Measurements from ENCODE around the gene TPO.
"Not testable (repeated sequence)": the region's sequence is repeated elsewhere in the genome, so short reads cannot be mapped to it uniquely, and the experiment has no call there.

Gene TPO

DNA sequence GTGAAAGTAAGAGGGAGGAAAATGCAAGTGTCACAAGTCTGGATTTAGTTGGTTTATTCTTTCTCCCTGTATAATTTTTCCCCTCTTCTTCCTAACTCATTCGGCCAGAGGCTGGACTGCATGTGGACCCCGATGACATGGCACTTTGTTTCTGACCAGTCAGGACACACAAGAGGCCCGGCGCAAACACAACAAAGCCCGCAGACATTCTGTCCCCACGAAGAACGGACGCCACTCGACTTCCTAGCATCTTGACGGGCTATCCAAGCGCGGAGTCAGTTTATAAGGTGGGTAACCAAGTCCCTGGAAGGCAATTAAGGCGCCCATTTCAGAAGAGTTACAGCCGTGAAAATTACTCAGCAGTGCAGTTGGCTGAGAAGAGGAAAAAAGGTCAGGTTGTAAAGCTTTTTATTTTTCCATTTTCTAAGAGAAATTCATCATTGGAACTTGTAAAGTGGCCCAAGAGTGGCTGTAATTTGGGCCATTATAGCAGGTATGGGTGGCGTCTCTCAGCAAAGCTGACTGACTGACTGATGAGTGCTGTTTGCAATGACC lies at the start of gene TPO:
Gene TPO (plus strand): TSS at position 308 of the 555 bp plus-strand sequence. CDS start 946 bp downstream, outside the sequence.
- no peak for DNase-seq (ENCODE audit: low read depth)

DNA sequence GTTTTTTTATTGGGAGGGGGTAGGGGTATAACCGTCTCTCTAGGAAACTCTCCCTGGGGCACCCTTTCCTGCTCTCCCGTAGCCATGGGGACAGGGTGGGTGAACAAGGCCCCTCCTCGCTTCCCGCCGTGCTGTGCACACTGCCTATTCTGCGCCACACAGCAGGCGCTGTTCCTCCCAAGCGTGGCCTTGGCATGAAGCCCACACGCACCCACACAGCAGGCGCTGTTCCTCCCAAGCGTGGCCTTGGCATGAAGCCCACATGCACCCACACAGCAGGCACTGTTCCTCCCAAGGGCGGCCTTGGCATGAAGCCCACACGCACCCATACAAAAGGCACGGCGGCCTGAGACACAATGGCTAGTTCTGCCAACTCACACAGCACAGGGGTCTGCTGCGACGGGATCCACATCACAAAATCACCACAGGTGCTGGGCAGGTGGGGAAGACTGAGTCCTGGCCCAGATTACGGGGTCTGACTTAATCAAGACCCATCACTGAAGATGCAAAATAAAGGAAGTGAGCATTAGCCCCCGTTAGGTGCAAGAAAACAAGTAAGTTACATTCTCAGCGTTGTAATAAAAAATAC lies 46.6 kb upstream of the TPO start:
- DNase-seq (ENCODE audit: low read depth) = no peak

DNA sequence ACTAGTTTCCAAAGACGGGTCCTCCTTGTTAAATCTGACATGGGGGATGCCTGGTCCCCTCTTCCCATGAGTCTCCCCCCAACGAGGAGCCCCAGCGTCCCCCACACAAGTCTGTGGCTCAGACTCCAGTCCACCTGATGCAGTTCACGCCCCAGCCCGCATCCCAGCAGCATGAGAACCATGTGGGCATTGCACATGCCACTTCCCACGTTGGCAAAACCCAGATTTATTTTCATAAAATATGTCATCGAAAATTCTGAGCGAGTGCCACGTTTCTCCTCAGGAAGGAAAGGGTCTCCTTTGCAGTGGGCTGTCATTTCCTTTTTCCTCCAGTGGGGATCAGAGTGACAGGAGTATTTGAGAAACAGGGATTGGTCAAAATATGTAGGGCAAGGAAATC lies 45.7 kb upstream of the TPO start:
- DNase-seq (ENCODE audit: low read depth) = no peak

DNA sequence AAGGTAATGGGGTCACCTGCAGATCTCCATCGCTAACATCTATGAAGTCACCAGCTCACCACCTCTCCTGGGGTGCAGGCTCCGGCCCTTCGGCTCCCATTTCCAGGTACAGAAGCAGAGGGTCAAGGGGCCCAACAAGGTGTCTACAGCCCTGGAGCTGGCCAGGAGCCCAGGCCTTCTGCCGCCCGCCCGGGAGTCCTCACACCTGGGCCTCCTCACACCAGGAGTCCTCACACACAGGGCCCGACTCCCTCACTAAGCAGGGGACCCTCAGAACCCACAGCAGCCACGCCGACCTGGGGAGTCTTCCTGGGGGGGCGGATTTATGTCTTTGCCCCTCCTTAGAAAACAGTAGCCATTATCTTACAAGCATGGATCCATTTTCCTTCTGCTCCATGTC lies 43.4 kb upstream of the TPO start:
- DNase-seq (ENCODE audit: low read depth) = no peak

DNA sequence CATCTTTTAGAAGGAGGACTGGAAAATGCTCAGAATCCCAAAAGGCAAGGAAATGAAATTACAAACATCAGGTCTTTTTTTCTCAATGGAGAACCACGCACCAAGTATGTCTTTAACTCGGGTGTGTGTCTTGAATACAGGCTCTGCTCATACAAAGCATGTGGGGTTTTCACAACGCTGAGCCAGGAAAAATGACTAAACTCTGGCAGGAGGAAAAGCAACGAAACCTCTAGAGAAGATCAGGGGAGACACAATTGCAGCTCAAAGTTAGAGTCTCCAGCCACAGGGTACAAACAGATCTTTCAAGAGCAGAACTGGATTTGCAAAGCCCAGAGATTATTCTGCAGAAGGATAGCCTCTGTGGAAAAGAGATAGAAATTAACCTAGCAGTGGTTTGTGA lies 42.8 kb upstream of the TPO start:
- DNase-seq (ENCODE audit: low read depth) = no peak

DNA sequence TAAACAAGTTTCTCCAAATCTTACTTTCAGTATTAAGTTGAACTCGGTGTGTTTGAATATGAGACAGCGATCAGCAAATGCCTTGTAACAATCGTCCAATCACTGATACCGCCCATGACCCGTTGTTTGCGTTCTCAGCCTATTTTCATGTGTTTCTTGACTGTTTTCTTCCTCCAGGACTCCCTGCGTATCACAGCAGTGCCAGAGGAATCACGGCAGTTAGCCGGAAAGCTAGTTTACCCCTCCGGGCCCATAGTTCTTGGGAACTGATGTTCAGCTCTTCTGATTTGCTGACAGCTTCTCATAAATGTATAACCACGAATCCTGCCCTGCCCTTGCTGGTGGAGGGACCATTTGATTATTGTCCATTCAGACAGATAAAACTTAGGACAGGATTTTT lies 42.2 kb upstream of the TPO start:
- no peak for DNase-seq (ENCODE audit: low read depth)

DNA sequence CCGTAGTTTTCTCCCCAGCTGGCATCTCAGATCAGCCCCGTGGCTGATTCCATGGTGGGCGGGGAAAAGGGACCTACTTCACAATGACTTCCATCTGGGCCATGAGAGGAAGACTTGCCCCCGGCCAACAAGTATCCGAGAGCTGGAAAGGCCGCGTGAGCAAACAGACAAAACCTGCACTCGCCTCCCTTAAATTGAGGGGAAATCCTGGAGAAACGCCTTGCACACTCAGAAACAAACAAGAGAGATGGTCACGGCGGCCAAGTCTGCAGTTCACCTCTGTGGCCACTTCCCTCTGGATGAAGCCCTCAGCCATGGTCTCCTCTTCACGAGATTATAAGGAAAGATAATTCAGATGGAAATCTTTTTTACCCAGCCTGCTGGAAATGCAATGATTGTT lies 39.4 kb upstream of the TPO start:
- DNase-seq (ENCODE audit: low read depth) = no peak

DNA sequence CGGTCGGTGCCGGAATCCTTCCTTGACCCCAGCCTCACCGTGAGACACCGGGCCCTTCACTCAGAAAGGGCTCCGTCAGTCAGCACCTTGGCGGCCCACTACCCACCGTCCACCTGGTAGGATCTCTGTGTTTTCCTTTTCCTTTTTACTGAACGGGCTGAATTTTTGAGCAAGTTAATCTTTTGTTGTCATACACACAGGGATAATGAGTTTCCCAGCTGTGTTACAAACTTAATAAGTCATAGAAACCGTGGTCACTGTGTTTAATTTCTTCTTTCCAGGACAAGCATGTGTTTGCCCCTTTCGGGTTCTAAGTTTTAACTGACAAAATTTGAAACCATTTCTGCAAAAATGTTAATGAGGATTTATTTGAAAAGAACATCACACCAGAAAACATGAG lies 39.0 kb upstream of the TPO start:
- no peak for DNase-seq (ENCODE audit: low read depth)

DNA sequence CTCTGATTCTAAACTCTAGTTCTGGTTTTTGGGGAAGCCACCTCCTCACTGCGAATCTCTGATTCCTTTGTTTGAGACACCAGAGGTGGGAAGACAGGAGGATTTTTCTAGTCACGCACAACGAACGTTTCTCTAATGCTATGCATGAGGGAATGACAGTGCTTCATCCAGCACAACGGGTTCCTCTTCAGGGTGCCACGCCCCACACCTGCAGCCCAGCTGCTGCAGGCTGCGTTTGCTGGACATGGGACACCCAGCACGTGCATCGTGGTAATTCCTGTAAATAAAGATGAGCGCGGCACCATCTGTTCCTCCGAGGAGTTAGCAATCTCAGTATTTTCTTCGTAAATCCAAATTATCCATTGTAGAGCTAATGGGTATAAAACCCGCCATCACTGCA lies 37.5 kb upstream of the TPO start:
- no peak for DNase-seq (ENCODE audit: low read depth)

DNA sequence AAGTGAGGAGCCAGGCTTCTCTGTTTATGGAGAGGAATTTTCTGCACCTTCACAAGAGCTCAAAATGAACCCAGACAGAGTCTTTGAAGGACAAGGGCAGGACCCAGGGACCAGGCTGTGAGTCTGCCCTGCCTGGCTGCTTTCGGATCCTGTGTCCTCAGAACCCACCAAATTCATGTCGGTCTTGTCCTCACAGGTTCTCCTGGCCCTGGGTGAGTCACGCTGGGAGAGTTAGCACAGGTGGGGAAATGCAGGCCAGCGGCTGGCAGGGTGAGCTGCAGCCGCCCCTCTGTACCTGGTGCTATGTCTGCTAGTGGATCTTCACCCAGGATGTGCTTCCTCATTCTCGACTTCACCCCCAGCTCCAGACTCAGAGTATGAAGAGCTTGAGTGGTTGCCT lies 35.8 kb upstream of the TPO start:
- DNase-seq (ENCODE audit: low read depth) = no peak

DNA sequence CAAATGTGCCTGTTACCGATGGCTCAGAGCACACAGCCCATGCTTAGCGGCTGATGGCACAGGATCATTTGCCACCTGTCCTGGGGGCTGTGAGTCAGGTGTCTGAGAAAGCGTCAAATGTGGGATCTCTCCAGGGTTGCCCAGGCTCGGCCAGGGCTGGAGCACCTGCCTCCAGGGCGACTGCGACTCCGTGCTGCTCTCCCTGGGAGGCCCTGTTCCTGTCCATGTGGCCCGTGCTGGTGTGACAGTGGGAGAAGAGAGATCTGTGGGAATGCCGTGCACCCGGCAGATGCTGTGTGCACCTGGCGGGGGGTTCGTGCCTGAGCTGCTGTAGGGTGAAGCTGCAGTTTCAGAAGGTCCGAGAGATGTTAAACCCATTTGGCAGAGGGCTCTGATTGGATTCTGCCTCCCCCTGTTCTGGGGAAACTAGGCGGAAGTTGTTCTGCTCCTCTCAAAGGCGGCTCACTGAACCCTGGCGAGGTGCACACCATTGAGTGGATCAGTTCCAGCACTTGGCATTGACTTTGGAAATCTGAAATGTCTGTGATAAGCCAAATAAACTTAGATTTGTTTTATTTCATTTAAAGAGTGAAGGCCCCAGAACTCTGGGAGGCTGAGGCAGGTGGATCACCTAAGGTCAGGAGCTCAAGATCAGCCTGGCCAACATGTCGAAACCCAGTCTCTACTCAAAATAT lies 34.7 kb upstream of the TPO start:
- no peak for DNase-seq (ENCODE audit: low read depth)

DNA sequence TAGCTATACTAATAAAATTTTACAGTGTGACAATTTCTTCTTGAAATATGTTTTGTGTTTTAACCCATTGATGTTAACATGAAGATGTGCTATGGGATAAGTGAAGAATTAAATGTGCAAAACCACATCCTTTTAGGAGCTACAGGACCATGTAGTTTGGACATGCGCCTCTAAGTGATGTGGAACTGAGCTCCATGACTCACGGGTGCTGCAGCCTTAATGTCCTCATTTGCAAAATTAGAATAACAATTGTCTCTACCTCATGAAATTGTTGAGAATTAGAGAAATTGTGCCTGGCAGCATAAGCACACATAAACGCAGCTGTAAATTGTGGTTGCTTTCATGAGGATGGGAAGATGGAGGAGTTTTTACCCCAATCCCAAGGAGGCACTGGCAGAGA lies 31.6 kb upstream of the TPO start:
- no peak for DNase-seq (ENCODE audit: low read depth)

DNA sequence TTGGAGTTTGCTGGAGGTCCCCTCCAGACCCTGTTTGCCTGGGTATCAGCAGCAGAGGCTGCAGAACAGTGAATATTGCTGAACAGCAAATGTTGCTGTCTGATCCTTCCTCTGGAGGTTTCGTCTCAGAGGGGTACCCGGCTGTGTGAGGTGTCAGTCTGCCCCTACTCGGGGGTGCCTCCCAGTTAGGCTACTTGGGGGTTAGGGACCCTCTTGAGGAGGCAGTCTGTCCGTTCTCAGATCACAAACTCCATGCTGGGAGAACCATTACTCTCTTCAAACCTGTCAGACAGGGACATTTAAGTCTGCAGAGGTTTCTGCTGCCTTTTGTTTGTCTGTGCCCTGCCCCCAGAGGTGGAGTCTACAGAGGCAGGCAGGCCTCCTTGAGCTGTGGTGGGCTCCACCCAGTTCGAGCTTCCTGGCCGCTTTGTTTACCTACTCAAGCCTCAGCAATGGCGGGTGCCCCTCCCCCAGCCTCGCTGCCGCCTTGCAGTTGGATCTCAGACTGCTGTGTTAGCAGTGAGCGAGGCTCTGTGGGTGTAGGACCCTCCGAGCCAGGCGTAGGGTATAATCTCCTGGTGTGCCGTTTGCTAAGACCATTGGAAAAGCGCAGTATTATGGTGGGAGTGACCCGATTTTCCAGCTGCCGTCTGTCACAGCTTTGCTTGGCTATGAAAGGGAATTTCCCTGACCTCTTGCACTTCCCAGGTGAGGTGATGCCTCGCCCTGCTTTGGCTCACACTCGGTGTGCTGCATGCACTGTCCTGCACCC lies 25.1 kb upstream of the TPO start:
- not testable (repeated sequence) for DNase-seq (ENCODE audit: low read depth)

DNA sequence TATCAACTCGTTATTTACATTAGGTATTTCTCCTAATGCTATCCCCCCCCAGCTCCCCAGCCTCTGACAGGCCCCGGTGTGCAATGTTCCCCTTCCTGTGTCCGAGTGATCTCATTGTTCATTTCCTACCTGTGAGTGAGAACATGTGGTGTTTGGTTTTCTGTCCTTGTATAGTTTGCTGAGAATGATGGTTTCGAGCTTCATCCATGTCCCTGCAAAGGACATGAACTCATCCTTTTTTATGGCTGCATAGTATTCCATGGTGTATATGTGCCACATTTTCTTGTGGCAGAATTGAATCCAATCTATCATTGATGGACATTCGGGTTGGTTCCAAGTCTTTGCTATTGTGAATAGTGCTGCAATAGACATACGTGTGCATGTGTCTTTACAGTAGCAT lies 23.1 kb upstream of the TPO start:
- DNase-seq (ENCODE audit: low read depth) = not testable (repeated sequence)

DNA sequence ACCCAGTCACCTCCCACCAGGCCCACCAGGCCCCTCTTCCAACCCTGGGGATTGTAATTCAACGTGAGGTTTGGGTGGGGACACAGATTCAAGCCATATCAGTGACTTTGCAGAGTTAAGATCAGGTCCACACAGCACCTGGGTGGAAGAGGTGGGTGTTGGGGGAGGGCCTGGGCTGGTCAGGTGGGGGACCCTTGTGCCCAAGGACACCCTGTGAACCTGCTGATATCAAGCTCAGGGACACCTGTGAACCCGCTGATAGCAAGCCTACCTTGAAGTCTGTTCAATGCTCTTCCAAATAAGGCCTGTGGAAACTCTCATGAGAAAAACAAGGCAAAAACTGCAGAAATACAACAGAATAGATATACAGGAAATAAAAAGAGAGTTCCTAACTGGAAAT lies 19.9 kb upstream of the TPO start:
- no peak for DNase-seq (ENCODE audit: low read depth)

DNA sequence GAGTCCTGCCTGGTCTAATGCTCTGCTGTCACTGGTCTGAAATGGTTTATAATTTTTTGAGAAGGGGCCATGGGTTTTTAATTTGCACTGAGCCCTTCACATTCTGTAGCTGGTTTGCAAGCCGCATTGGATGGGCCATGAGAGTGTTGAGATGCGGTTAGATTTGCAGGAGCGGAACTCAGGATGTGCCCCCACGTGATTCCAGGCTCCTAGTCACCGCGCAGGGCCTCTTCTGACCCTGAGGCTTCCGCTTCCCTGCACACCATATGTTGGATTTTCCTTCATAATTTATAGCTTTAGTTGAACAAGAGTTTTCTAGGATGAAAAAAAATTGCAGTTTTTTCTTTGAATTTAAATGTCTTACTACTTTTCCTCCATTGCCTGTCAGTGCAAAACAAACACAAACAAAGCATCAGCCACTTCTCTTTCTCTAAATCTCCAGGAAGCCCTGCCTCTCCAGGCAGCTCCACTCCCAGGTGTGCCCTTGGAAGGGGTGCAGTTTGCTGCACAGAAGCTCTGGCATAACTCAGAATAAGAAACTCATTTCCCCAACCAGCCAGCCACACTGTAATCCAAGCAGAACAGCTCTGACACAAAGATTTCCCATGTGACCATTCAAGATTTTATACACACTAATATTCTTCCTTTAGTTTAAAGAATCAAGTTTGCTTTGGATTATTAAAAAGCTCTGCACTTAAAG lies 18.4 kb upstream of the TPO start:
- no peak for DNase-seq (ENCODE audit: low read depth)

DNA sequence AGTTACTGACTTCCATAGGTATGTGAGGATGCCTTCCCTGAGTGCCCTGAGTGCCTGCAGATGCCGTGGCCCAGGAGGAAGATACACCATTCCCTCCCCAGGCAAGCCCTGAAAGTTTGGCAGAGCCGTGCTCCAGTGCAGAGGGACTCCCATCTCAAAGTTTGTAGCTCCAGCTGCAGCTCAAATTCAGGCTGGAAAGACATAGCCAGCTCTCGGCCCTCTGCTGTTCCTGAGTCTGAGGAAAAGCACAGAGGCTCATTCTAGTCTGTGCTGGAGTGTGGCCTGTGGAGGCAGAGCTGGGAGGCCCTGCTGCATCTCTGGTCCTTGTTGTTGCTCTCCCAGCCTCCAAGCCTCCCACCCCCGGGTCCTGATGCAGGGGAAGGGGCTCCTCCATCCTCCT lies 15.9 kb upstream of the TPO start:
- no peak for DNase-seq (ENCODE audit: low read depth)

DNA sequence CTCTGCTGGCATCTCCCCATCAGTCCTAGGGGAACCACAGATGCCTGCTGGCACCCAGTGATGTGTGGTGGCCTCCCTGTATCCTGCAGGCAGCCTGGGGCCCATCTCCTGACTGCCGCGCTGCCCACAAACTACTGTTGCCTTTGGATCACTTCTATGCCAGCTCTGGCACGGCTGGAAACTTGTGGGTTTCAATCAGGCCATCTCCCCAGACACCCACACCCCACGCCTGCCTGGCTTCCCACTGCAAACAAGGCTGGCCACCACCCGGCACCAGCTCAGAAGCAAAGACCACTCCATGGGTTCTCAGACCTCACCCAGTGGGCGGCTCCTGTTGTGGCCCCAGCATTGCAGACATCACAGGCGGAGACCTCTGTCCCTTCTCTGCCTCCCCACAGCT lies 15.1 kb upstream of the TPO start:
- no peak for DNase-seq (ENCODE audit: low read depth)

DNA sequence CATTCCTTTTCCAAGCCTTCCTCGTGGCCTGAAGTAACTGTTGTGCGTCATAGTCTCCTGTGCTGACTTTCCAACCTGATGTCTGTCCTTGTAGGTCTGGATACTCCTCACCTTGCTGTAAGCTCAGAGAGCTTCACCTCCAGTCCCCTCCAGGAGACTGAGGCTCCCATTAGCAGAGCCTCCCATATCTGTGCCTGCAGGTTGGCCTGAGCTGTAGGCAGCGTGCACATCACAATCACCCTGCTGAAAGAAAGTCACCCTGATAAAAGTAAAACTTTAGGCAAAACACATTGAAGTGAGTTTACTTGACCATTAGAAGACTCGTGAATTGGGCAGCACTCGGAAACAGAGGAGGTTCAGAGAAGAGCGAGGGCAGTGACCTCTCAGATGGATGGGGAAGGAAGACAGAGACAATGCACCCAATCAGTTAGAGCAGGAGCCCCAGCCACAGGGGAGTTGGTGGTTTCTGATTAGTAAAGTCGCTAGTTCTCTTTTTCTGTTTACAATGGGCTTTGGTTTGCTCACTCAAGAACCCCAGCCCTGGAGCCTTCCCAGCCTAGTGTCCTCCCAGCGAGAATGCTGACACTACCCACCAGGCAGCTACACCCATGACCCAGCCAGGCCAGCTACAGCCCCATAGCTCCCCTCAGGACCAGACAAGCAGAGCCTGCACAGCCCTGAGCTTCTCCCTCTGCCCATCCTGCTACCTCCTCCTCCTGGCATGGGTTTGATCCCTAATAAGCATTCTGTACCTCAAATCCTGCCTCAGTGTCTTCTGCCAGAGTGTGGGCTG lies 12.1 kb upstream of the TPO start:
- no peak for DNase-seq (ENCODE audit: low read depth)

DNA sequence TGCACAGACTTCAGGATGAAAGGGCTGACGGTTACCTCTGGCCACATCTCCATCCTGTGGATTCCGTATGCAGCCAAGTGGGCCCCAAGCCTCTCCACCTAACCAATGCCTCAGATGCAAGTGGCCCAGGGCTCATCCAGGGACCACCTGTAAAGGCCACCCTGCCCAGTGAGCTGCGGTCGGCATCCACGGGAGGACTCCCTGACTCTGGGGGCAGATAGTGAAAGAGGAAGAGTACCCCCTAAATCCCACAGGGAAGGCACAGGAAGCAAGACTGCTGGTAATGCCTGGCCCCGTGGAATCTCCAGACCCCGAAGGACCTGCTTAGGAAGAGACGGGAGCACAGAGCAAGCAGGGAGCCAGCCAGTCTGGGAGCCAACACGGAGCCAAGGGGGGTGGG lies 11.2 kb upstream of the TPO start:
- no peak for DNase-seq (ENCODE audit: low read depth)

DNA sequence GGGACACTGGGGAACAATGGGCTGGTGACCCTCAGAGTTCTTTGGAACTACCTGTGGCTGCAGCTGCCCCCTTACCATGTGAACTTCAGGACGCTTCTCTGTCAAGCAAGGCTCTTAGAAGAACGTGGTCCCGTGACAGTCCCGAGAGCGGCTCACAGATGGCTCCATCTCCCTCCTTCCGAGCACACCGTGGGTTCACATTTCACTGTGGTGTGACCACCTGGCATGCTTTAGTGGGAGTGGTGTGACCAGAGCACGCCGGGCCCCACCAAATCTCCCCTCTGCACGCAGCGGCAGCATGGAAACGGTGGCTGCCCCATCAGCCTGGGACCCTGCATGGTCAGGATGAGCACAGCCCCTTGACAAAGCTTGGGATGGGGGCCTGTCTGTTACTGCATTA lies 9.7 kb upstream of the TPO start:
- no peak for DNase-seq (ENCODE audit: low read depth)

DNA sequence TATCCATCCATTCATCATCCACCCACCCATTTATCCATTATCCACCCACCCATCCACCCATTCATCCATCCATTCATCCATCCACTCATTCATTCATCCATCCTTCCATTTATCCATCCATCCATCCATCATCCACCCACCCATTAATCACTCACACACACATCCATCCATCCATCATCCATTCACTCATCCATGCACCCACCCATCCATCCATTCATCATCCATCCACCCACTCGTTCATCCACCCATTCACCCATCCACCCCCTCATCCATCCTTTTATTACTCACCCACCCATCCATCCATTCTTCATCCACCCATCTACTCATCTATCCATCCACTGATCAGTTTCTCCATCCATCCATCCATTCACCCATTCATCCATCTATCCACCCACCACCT lies 8.1 kb upstream of the TPO start:
- DNase-seq (ENCODE audit: low read depth) = no peak

Data from iris pigment epithelial cell (primary cell).